HFFc6 (cell line): ENCODE results near the gene TMPRSS5. TPM values are rescaled to one million over a fixed set of nuclear protein-coding genes. Genes with fewer than 3 reads are reported as not detected.

Source experiments
- DNase-seq: peaks from one replicate; pipeline ENCODE4 v3.0.0-alpha.2; 2018
- H3K27ac Mint-ChIP-seq: 2 replicates; pipeline ENCODE4 v1.8.0; 2020; ENCODE audit warnings: mild to moderate bottlenecking, mixed read lengths
- H3K27me3 Mint-ChIP-seq: 2 replicates; pipeline ENCODE4 v1.8.0; 2021; ENCODE audit warnings: mild to moderate bottlenecking, moderate library complexity, mixed read lengths; ENCODE audit not compliant: insufficient read depth
- H3K36me3 Mint-ChIP-seq: 2 replicates; pipeline ENCODE4 v1.8.0; 2021; ENCODE audit warnings: low read depth, mixed read lengths
- H3K4me1 Mint-ChIP-seq: 2 replicates; pipeline ENCODE4 v1.8.0; 2020; ENCODE audit warnings: low read depth, mixed read lengths
- H3K4me3 Mint-ChIP-seq: 2 replicates; pipeline ENCODE4 v1.8.0; 2020; ENCODE audit warnings: mild to moderate bottlenecking, moderate library complexity, mixed read lengths
- H3K9me3 Mint-ChIP-seq: 2 replicates; pipeline ENCODE4 v1.8.0; 2020; ENCODE audit warnings: mild to moderate bottlenecking, mixed read lengths
- total RNA-seq, 6 experiments: library from RNA; stranded (reverse); fragmentation: NEBNext Ultra II Directional; extraction: Animal tissue kit (Norgen Biotek cat#: 25700); gene quantifications; 2 replicates in 1 of 6; 3 replicates in 5 of 6; pipeline ENCODE4 v1.2.3, GENCODE V29; 2021
- TF ChIP-seq, protein P1 (sequence below): fragments of 200-600 bp; sonication (generic); IDR thresholded peaks from 2 replicates; pipeline ENCODE4 v1.5.0; 2021; ENCODE audit warnings: antibody characterized with exemption, mild to moderate bottlenecking

Gene TMPRSS5
- total RNA-seq, 6 experiments from 2014 or later, result 0.08 to 0.24 TPM; not detected in 4

DNA sequence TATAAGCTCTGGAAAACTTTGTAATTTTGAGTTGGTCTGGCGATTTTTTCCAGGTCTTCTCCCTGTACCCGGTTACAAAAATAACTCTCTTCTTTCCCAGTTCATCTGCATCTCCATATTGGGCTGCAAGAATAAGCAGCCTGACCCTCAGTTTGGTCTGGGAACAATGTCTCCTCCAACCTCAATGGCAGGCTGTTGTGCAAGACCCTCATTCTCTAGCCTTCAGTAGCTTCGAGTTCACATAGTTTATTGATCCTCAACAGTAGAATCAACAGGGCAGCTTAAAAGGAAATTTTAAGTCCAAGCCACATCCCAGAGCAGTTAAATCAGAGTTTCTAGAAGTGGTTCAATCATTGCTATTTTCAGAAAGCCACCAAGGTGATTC, 35.3 kb downstream of the TMPRSS5 start:
- H3K9me3 Mint-ChIP-seq, result peaks cover 6% of the 10 kb centered on the region; the same call in 1 of the 2 replicates
- no peak overlapping the region for H3K4me3 Mint-ChIP-seq
- no peaks in the 10 kb centered on the region for H3K36me3 Mint-ChIP-seq
- no peak overlapping the region for H3K27ac Mint-ChIP-seq
- H3K27me3 Mint-ChIP-seq, result peaks cover 19% of the 10 kb centered on the region
- H3K4me1 Mint-ChIP-seq, result peaks cover 17% of the 10 kb centered on the region; the same call in 1 of the 2 replicates
- no peak for DNase-seq
- TF ChIP-seq, protein P1, sequence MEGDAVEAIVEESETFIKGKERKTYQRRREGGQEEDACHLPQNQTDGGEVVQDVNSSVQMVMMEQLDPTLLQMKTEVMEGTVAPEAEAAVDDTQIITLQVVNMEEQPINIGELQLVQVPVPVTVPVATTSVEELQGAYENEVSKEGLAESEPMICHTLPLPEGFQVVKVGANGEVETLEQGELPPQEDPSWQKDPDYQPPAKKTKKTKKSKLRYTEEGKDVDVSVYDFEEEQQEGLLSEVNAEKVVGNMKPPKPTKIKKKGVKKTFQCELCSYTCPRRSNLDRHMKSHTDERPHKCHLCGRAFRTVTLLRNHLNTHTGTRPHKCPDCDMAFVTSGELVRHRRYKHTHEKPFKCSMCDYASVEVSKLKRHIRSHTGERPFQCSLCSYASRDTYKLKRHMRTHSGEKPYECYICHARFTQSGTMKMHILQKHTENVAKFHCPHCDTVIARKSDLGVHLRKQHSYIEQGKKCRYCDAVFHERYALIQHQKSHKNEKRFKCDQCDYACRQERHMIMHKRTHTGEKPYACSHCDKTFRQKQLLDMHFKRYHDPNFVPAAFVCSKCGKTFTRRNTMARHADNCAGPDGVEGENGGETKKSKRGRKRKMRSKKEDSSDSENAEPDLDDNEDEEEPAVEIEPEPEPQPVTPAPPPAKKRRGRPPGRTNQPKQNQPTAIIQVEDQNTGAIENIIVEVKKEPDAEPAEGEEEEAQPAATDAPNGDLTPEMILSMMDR, result no peak

GRCh38 chr11:113670149-113670830, 35.8 kb downstream of the TMPRSS5 start:
- Mint-ChIP-seq H3K4me3 (no peak overlapping the region), H3K9me3 (peaks cover 6% of the 10 kb centered on the region; the same call in 1 of the 2 replicates), H3K4me1 (peaks cover 11% of the 10 kb centered on the region; the same call in 1 of the 2 replicates), H3K36me3 (no peaks in the 10 kb centered on the region), H3K27ac (no peak overlapping the region), H3K27me3 (peaks cover 20% of the 10 kb centered on the region)
- DNase-seq, result no peak
- TF ChIP-seq, protein P1, result no peak

DNA sequence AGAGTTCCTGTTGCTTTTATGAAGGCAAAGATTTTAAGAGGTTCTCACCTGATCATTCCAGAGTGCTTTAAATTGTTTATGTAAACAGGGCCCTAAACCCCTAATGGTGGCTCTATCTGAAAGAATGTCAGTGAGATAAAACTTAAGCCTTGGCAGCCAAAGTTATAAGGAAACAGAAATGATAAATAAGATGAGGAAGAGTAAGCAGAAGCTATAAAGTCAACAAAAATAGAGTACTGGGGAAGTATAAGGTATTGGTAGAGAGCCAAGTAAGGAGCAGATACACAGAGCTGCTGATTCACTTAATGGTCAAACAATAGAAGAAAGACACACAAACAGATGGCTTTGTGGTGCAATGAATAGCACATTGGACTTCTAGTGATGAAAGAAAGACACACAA, 37.9 kb downstream of the TMPRSS5 start:
- no peak for DNase-seq
- H3K27me3 Mint-ChIP-seq, result peaks cover 16% of the 10 kb centered on the region
- TF ChIP-seq, protein P1, result no peak
- H3K4me3 Mint-ChIP-seq, result no peak overlapping the region
- no peaks in the 10 kb centered on the region for H3K36me3 Mint-ChIP-seq
- H3K9me3 Mint-ChIP-seq, result peaks cover 6% of the 10 kb centered on the region; the same call in 1 of the 2 replicates
- no peaks in the 10 kb centered on the region for H3K4me1 Mint-ChIP-seq
- H3K27ac Mint-ChIP-seq, result no peak overlapping the region

DNA sequence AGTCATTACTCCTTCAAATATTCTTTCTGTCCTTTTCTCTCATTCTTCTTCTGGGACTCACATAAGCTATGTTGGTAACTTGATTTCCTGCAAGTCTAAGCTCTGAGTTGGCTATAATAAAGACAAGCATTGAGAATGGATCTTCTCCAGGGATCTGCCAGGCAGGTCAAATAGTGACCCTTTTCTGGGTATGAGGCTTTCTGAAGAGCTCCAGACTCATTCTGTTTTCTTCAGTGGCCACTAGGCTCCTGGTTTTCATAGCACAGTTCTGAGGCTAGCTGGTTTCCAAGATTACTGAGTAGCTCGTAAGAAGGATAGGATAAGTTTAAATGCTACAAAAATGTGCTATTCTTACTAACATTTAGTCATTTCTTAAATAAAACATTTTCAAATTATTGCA, 38.3 kb downstream of the TMPRSS5 start:
- no peak overlapping the region for H3K27ac Mint-ChIP-seq

DNA sequence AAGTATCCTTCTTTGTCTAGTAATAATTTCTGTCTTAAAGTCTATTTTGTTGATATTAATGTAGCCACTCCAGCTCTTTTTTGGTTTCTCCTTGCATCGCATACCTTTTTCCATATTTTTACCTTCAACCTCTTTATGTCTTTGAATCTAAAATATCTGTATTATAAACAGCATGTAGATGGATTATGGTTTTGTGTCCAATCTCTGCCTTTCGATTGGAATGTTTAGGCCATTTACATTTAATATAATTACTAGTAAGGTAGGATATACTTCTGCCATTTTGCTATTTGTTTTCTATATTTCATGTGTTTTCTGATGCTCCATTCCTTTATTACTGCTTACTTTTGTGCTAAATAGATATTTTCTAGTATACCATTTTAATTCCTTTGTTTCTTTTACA, 39.5 kb downstream of the TMPRSS5 start:
- Mint-ChIP-seq H3K27me3 (peaks cover 9% of the 10 kb centered on the region), H3K4me1 (no peaks in the 10 kb centered on the region), H3K27ac (no peak overlapping the region), H3K4me3 (no peak overlapping the region), H3K36me3 (no peaks in the 10 kb centered on the region), H3K9me3 (peaks cover 6% of the 10 kb centered on the region; the same call in 1 of the 2 replicates)
- TF ChIP-seq, protein P1, result no peak
- DNase-seq, result no peak

More for the DNA sequence above, 38.3 kb downstream of the TMPRSS5 start:
- Mint-ChIP-seq H3K27me3 (peaks cover 13% of the 10 kb centered on the region), H3K4me3 (no peak overlapping the region), H3K36me3 (no peaks in the 10 kb centered on the region), H3K4me1 (no peaks in the 10 kb centered on the region), H3K9me3 (peaks cover 6% of the 10 kb centered on the region; the same call in 1 of the 2 replicates)
- DNase-seq, result no peak
- TF ChIP-seq, protein P1, result no peak
